ENCODE results near the gene GRPEL1. TPM values are rescaled to one million over a fixed set of nuclear protein-coding genes. Genes with fewer than 3 reads are reported as not detected.

The GRPEL1 gene
- total RNA-seq, 2 donors from 2014 or later, result 18.5 to 25.5 TPM

GRCh38 chr4:7115557-7116340, 47.9 kb upstream of the GRPEL1 start:
- H3K4me3 Mint-ChIP-seq, result no peak overlapping the region
- H3K4me1 ChIP-seq (ENCODE audit: control insufficient read depth, insufficient read depth, low read length), result no peaks in the 10 kb centered on the region

GRCh38 chr4:7112656-7113055, 44.8 kb upstream of the GRPEL1 start:
- Mint-ChIP-seq H3K27ac (no peak overlapping the region), H3K9me3 (no peaks in the 10 kb centered on the region), H3K4me1 (no peaks in the 10 kb centered on the region), H3K36me3 (ENCODE audit: low read depth) (no peaks in the 10 kb centered on the region), H3K27me3 (ENCODE audit: insufficient read depth) (peaks cover 12% of the 10 kb centered on the region), H3K4me3 (no peak overlapping the region)
- Histone ChIP-seq H3K27ac (ENCODE audit: low read depth, low read length) (no peak overlapping the region), H3K4me3 (ENCODE audit: low read length) (no peak overlapping the region), H3K36me3 (ENCODE audit: control insufficient read depth, insufficient read depth, low read length) (no peaks in the 10 kb centered on the region), H3K9ac (ENCODE audit: extremely low read depth, low read length, poor library complexity, severe bottlenecking) (no peak overlapping the region), H3K9me3 (ENCODE audit: control insufficient read depth, low read length) (no peaks in the 10 kb centered on the region), H3K4me1 (ENCODE audit: control insufficient read depth, insufficient read depth, low read length) (no peaks in the 10 kb centered on the region), H3K27me3 (ENCODE audit: control insufficient read depth, insufficient read depth, low read length, poor library complexity, severe bottlenecking) (peaks cover 8% of the 10 kb centered on the region)
- no peak for TF ChIP-seq CTCF (conservative IDR thresholded peaks at IDR 0.05)
- no peak for DNase-seq
- 90 to 91% methylated on average over 6 to 9 of the region's 9 CpGs for WGBS, 2 experiments (ENCODE audit: insufficient coverage in 1 of 2, insufficient read length in 1 of 2)

More at GRCh38 chr4:7115557-7116340, 47.9 kb upstream of the GRPEL1 start:
- Histone ChIP-seq H3K9me3 (ENCODE audit: control insufficient read depth, low read length) (no peaks in the 10 kb centered on the region), H3K9ac (ENCODE audit: extremely low read depth, low read length, poor library complexity, severe bottlenecking) (no peak overlapping the region), H3K4me3 (ENCODE audit: low read length) (no peak overlapping the region), H3K36me3 (ENCODE audit: control insufficient read depth, insufficient read depth, low read length) (no peaks in the 10 kb centered on the region), H3K27ac (ENCODE audit: low read depth, low read length) (no peak overlapping the region), H3K27me3 (ENCODE audit: control insufficient read depth, insufficient read depth, low read length, poor library complexity, severe bottlenecking) (peaks cover 12% of the 10 kb centered on the region)
- Mint-ChIP-seq H3K36me3 (ENCODE audit: low read depth) (no peaks in the 10 kb centered on the region), H3K27me3 (ENCODE audit: insufficient read depth) (peaks cover 22% of the 10 kb centered on the region), H3K9me3 (no peaks in the 10 kb centered on the region), H3K4me1 (no peaks in the 10 kb centered on the region), H3K27ac (no peak overlapping the region)
- WGBS, 2 experiments (ENCODE audit: insufficient coverage in 1 of 2, insufficient read length in 1 of 2), result 82 to 91% methylated on average over 5 to 22 of the region's 22 CpGs
- TF ChIP-seq CTCF (conservative IDR thresholded peaks at IDR 0.05), result no peak
- no peak for DNase-seq

- no peak overlapping the region for H3K4me3 ChIP-seq (ENCODE audit: low read length)
- no peaks in the 10 kb centered on the region for H3K4me1 Mint-ChIP-seq
- WGBS, 2 experiments (ENCODE audit: insufficient coverage in 1 of 2, insufficient read length in 1 of 2), result 87 to 89% methylated on average over 8 of the region's 8 CpGs
Observed at GRCh38 chr4:7111441-7111840, 43.6 kb upstream of the GRPEL1 start.

More at GRCh38 chr4:7111441-7111840, 43.6 kb upstream of the GRPEL1 start:
- Histone ChIP-seq H3K9ac (ENCODE audit: extremely low read depth, low read length, poor library complexity, severe bottlenecking) (no peak overlapping the region), H3K27ac (ENCODE audit: low read depth, low read length) (no peak overlapping the region), H3K36me3 (ENCODE audit: control insufficient read depth, insufficient read depth, low read length) (no peaks in the 10 kb centered on the region), H3K9me3 (ENCODE audit: control insufficient read depth, low read length) (no peaks in the 10 kb centered on the region), H3K27me3 (ENCODE audit: control insufficient read depth, insufficient read depth, low read length, poor library complexity, severe bottlenecking) (no peaks in the 10 kb centered on the region), H3K4me1 (ENCODE audit: control insufficient read depth, insufficient read depth, low read length) (no peaks in the 10 kb centered on the region)
- H3K9me3 Mint-ChIP-seq, result no peaks in the 10 kb centered on the region
- H3K4me3 Mint-ChIP-seq, result no peak overlapping the region
- H3K27me3 Mint-ChIP-seq (ENCODE audit: insufficient read depth), result peaks cover 4% of the 10 kb centered on the region
- H3K27ac Mint-ChIP-seq, result no peak overlapping the region
- no peak for DNase-seq
- H3K36me3 Mint-ChIP-seq (ENCODE audit: low read depth), result no peaks in the 10 kb centered on the region
- no peak for TF ChIP-seq CTCF (conservative IDR thresholded peaks at IDR 0.05)

Measured in endodermal cell (in vitro differentiated cells).